ENCODE results near the gene TP53BP2.

TP53BP2 gene

GRCh38 chr1:223765719-223766340 is 79.9 kb downstream of the TP53BP2 start:
- no peak for DNase-seq (ENCODE audit: low read depth)
- H3K4me3 ChIP-seq (ENCODE audit: low read length), result no peak overlapping the region
- no peak for TF ChIP-seq CTCF (IDR thresholded peaks at IDR 0.05; ENCODE audit: insufficient read depth, low read depth, low read length, missing control alignments)

DNA sequence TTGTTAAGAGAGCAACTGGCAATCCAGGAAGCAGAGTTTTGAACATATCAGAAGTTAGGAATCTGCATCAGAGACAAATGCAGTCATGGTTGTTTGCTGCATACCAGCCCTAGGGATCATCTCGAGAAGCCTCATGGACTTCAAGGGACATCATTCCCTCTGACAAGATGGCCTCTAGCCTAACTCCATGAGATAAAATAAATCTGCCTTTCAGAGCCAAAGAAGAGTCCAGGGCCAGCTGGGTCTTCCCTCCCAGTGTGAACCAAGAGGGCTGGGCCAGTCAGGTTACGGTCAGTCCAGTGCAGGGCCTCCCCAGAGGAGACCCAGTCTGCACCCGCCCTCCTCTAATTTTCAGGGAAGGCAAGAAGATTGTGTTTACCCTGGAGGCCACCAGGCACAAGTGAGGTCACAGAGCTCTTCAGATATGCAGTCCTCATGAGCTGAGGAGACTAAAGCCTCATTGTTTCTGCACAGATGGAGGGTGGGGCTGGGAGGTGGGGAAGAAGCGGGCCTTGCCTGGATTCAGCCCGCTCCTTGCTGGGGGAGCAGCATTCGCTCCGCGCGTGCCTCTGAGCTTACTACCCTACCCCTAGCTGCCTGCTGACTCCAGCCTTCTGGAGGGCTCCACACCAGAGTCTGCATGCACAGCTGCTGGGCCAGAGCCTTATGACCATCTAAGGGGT is 80.6 kb downstream of the TP53BP2 start:
- no peak overlapping the region for H3K4me3 ChIP-seq (ENCODE audit: low read length)
- DNase-seq (ENCODE audit: low read depth), result no peak
- TF ChIP-seq CTCF (IDR thresholded peaks at IDR 0.05; ENCODE audit: insufficient read depth, low read depth, low read length, missing control alignments), result no peak

- no peak overlapping the region for H3K4me3 ChIP-seq (ENCODE audit: low read length)
- TF ChIP-seq CTCF (IDR thresholded peaks at IDR 0.05; ENCODE audit: insufficient read depth, low read depth, low read length, missing control alignments), result no peak
- DNase-seq (ENCODE audit: low read depth), result no peak
Measured at GRCh38 chr1:223763881-223764280, 81.9 kb downstream of the TP53BP2 start.

DNA sequence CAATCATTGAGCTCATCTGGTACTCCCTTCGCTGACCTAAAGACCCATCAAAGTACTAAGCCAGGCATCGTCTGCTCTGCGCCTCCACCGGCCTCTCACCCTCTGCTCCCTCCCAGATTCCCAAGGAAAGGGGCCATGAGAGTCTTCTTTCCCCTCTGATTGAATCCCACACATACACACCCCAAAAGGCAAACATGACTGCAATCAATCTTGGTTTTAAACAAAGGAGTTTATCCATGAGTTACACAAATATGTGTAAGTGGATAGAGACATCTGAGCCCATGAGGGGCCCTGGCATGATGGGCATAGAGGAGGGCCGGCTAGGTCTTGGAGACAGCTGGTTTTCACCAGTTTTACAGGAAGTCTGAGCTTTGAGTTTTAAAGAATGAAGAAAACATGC is 82.5 kb downstream of the TP53BP2 start:
- H3K4me3 ChIP-seq (ENCODE audit: low read length), result no peak overlapping the region
- TF ChIP-seq CTCF (IDR thresholded peaks at IDR 0.05; ENCODE audit: insufficient read depth, low read depth, low read length, missing control alignments), result no peak
- DNase-seq (ENCODE audit: low read depth), result no peak

DNA sequence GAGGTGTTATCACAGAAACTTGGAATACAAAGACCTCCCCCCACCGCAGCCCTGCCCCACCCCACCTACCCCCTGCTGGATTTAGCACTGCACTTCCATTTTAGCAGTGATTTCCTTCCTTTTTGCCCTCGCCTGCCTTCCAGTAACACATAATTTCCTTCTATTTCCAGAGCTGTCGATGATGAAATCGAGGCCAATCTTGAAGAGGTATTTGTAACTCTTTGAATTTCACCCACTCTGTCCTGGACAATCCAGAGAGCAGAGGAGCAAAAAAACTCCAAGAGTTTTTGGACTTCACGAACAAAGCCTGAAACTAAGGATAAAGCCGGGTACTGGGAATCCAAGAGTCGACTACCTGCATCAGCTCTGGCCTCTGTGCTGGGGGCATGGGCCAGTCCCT is 84.3 kb downstream of the TP53BP2 start:
- no peak overlapping the region for H3K4me3 ChIP-seq (ENCODE audit: low read length)
- DNase-seq (ENCODE audit: low read depth), result no peak
- no peak for TF ChIP-seq CTCF (IDR thresholded peaks at IDR 0.05; ENCODE audit: insufficient read depth, low read depth, low read length, missing control alignments)

DNA sequence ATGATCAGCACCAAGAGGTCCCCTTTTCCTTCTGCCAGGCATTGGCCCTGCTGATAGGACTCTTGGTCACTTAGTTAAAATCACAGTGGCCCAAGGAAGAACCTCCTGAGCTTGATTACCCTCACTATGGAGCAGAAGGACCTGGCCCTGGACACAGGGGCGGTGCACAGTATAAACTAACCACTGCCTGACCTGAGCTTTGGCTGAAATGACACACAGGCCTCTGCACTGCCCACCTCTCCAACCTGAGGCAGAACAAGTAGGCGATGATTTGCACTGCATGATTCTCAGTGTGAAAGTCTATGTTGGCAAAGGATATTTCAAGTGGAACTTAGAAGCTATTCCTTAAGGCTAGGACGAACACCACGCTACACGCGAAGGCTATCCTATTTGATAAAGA is 84.9 kb downstream of the TP53BP2 start:
- DNase-seq (ENCODE audit: low read depth), result no peak
- no peak overlapping the region for H3K4me3 ChIP-seq (ENCODE audit: low read length)
- no peak for TF ChIP-seq CTCF (IDR thresholded peaks at IDR 0.05; ENCODE audit: insufficient read depth, low read depth, low read length, missing control alignments)

- DNase-seq (ENCODE audit: low read depth), result no peak
- H3K4me3 ChIP-seq (ENCODE audit: low read length), result no peak overlapping the region
- TF ChIP-seq CTCF (IDR thresholded peaks at IDR 0.05; ENCODE audit: insufficient read depth, low read depth, low read length, missing control alignments), result no peak
Measured at GRCh38 chr1:223759273-223759672, 86.5 kb downstream of the TP53BP2 start.
